Left hindlimb (tissue), 1 donor: ENCODE measurements around the gene KRI1.

Experiments
- DNase-seq: peaks from one replicate; pipeline ENCODE4 v3.0.0-alpha.2; 2018

The KRI1 gene

DNA sequence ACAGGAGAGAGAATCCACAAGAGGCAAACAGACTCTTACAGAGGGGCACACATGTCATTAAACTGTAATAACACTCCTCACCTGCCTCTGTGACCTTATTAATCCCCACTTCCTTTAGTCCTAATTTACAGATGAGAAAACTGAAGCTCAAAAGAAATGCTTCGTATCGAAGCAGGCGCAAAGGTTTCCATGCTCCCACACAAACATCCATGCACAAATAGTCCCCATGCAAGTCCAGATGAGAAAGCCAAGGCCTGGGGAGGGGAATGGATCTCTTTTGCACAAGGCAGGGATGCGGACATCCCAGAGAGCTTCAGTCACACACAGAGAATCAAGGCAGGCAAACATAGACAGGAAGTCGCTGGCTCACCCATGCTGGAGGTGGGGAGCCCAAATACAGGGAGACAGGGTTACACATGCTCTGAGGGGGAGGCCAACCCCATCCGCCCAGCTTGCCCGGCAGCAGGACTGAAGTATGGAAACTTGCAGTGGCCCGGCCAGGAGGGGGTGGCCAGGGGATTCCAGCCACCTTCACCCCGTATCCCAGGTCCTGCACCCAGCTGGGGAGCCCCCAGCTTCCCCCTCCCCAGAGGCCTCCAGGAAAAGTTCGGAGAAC lies 49.0 kb downstream of the KRI1 start:
- DNase-seq = no peak

DNA sequence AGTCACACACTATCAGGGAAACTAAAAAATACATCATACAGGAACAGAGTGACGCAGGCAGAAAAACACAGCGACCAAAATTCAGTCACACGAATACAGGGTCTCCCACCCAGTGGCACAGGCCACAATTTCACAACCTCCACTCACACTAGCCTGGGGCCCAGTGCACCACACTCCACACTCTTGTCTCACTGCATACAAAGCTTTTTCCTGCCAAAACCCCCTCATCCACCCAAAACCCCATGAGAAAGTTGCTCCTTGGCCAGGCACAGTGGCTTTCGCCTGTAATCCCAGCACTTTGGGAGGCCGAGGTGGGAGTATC lies 49.8 kb downstream of the KRI1 start:
- DNase-seq = no peak

DNA sequence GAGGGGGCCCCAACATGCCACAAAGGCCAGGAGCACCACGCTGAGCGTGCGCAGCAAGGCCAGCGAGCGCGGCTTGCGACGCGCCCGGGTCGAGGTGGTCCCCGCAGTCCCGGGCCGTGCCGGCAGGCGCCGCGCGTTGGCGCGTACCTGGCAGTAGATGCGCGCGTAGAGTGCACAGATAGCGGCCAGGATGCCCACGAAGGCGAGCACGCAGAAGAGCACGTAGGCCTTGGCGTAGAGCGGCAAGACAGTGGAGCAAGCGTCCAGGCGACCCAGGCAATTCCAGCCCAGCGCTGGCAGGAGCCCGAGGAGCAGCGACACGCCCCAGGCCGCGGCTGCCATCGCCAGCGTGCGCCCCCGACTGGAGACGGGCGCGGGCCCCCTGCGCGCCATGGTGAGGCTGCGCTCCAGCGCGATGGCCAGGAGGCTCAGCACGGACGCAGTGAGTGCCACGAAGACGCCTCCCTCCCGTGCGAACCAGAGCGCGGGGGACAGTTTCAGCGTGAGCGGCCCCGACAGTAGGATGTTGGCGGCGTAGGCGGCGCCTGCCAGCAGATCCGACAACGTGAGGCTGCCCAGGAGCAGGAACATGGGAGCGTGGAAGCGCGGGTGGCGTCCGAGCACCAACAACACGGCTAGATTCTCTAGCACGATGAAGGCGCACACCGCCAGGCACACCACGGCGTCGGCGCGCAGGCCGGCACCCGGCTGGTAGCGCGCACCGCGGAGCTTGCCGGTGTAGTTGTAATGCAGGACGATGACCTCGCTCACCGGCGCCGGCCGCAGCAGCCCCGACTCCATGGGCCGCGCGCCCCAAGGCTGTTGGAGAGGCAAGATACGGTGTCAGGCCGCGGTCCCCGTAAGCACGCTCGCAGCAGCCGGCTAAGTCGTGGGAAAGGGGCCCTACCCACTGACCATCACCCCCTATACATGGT lies 51.3 kb downstream of the KRI1 start:
- no peak for DNase-seq

DNA sequence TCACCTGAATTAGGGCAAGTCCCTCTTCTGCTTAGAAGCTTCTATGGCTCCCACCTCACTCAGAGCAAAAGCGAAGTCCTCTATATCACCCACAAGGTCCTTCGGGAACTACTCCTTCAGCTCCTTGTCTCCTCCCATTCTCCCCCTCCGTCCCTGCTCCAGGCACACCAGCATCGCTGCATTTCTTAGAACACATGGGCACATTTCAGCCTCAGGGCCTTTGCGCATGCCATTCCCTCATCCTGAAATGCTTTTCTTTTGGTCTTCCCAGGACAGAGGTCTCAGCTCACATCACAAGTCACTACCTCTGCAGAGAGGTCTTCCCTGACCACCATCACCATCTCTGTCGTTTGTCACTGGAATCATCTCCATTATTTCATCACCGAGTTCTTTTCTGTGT lies 52.6 kb downstream of the KRI1 start:
- DNase-seq = no peak

DNA sequence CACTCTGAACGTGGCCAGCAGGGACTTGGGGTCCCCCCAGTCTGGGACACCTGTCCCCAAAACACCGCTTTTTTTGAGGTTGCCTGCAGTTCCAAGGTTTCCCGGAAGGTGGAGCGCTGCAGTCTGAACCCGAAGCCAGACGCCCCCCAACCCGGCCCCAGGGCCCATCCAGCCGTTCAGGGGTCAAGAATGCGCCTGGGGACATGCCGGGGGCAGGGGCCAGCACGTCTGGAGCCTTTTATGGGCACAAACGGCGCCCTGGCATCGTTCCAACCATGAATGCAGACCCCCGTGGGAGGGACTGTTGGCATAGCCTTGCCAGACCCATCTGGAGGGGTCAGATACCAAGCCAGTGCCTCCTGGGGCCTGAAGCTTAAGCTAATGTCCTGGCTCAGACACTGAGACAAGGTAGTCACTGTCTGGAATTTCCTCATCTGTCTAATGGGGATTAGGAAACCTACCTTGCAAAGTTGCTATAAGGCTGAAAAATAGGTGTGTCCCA lies 55.5 kb downstream of the KRI1 start:
- no peak for DNase-seq

DNA sequence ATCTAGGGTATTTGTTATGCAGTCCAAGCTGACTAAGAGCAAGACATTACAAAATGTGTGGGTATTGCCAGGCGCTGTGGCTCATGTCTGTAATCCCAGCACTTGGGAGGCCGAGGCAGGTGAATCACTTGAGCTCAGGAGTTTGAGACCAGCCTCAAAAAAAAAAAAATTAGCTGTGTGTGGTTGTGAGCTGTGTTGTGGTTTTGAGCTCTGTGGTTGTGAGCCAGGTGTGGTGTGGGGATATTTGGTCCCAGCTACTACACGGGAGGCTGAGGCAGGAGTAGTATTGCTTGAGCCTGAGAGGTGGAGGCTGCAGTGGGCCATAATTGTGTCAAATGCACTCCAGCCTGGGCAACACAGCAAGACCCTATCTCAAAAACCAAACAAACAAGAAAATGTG lies 57.1 kb downstream of the KRI1 start:
- no peak for DNase-seq

DNA sequence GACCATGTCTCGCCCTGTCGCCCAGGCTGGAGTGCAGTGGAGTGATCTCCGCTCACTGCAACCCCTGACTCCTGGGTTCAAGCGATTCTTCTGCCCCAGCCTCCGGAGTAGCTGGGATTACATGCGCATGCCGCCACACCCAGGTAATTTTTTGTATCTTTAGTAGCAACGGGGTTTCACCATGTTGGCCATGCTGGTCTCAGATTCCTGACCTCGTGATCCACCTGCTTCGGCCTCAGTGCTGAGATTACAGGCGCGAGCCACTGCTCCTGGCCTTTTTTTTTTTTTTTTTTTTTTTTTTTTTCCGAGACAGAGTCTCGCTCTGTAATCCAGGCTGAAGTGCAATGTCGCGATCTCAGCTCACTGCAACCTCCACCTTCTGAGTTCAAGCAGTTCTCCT lies 57.8 kb downstream of the KRI1 start:
- no peak for DNase-seq

DNA sequence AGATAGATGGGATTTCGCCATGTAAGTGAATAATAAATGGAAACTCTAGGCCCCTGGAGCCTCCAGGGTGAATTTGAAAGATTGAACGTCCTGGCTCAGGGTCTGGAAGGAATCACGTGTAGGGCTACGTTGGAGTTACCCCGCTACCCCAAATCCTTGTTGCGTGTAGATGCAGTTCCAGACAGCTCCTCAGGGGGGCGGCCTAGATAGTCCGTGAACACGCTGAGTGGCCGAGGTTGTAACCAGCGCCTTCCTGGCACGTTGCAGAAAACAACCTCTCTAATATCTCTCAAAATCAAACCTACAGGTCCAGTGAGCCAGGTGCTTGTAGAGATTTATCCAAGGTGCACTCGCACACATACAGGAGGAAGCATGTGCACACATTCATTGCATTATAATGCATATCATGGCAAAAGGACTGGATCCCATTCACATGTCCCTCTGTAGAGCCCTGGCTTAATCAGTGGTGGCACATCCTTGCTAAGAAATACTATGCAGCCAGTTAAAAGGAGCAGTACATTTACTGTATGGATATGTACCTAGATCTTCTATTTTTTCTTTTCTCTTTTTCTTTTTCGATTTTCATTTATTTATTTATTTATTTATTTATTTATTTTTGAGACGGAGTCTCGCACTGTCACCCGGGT lies 60.1 kb downstream of the KRI1 start:
- DNase-seq = no peak
